NCI-H2227 (cell line): ENCODE measurements around the gene PITX2.
A peak's percentile ranks its signal among the peaks of the same experiment; 100 is the strongest.

Experiments
- DNase-seq: peaks from one replicate; lab custom pipeline; 2025; ENCODE audit not compliant: unreplicated experiment; lab: John Stamatoyannopoulos, UW

Gene PITX2

GRCh38 chr4:110636680-110637407 lies 14.0 kb upstream of the PITX2 start:
- DNase-seq: peak; percentile 8

- DNase-seq: no peak
These were observed 13.3 kb upstream of the PITX2 start for GRCh38 chr4:110636171-110636679.

GRCh38 chr4:110635163-110635865 lies 12.4 kb upstream of the PITX2 start:
- DNase-seq: no peak

DNA sequence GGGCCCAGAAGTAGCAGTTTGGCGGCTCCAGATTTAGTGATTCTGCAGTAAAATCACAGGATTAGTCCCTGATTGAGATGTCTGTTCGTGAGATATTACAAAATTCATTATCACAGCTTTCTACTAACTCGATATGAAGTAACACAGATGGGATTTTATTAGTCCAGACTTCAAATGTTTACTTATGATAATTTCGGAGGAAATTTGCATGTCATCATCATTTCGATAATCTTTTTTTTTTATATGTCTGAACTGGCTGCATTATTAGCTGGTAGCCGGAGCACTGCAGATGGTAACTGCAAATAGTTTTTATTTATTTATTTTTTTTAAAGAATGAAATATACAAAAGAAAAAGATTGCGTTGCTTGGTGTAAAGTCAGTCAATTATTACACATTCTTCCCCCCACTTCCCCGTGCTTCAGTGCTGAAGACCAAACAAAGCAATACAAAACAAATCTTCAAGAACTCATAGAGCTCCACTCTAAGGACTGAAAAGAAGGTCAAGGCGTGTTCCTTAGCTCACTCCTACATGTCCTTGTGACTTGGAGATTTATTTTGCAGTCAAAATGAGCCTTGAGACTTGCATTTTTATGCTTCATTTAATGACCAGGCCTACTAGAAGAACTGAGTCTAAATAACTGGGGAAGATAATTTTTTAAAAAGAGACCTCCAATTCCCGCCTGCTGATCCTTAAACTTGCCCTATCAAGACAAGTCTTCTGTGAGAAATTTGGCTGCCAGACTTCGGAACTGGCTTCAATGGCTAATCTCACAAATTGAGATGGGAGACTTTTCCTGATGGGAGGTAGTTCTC lies 11.7 kb upstream of the PITX2 start:
- DNase-seq: no peak

GRCh38 chr4:110633358-110634341 lies 10.8 kb upstream of the PITX2 start:
- no peak for DNase-seq

DNA sequence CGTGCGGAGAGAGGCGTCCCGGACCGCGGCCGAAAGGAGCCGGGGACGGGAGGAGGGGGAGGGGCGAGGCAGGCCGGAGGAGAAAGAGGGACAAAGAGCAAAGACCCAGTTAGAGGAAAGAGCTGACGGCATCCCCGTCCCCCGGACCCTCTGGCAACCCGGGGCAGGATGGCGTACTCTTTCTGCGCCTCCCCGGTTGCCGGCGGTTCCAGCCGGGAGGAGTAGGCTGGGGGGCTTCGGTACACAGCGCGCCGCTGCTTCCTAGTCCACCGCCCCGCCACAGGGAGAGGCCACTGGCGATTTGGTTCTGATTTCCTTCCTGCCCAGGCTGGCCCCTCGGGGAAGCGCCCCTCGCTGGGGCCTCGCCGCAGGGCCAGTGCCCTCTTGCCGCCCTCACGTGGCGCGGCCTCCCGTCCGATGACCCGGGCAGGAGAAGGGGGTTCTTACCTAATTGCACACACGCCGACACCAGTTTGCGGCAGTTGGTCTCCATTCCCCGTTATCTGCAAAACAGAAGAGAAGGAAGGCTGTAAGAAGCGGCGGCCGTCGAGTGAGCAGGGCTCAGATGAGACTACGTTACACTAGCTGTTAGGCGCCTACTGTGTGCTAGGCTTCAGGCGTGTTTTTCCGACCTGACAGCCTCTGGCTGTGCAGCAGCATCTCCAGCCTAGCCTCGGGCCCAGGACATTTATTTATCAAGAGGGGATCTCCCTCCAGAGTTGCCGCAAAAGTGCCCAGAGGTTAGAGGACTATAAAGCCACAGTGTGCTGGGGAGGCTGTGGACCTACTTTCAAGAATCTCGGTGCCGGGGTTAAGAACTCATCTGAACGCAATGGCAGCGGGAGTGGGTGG lies 9.9 kb upstream of the PITX2 start:
- DNase-seq: no peak

GRCh38 chr4:110631584-110632505 lies 9.0 kb upstream of the PITX2 start:
- peak; percentile 76 for DNase-seq

DNA sequence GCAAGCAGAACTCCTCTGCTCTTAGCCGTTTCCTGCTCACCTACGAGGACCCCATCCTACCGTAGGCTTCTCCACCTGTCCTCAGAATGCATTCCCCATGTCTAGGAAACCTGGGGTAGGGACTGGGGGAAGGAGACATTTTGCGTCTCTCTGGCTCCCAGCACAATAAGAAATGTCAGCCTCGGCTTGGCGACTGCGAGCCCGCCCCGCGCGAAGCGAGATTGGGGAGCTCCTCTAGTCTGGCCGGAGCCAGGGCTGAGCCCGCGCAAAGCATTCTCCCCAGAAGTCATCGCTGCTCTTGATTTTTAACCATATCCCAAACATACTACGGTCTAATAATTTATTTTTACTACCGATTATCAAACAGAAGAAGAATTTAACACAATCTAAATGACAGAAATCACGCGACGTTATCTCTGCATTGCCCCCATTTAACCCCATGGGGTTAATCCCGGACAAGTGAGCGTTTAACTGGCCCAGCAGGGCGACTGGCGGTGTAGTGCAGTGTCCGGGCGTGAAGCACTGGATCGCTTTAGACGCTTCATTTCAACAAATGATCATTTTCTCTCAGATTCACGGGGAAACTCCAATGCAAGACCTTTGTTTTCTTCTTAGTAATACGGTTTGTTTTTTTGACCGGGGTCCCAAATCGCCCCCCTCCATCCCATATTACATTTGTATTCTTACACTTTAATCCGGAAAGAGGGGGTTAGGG lies 8.0 kb upstream of the PITX2 start:
- no peak for DNase-seq

DNA sequence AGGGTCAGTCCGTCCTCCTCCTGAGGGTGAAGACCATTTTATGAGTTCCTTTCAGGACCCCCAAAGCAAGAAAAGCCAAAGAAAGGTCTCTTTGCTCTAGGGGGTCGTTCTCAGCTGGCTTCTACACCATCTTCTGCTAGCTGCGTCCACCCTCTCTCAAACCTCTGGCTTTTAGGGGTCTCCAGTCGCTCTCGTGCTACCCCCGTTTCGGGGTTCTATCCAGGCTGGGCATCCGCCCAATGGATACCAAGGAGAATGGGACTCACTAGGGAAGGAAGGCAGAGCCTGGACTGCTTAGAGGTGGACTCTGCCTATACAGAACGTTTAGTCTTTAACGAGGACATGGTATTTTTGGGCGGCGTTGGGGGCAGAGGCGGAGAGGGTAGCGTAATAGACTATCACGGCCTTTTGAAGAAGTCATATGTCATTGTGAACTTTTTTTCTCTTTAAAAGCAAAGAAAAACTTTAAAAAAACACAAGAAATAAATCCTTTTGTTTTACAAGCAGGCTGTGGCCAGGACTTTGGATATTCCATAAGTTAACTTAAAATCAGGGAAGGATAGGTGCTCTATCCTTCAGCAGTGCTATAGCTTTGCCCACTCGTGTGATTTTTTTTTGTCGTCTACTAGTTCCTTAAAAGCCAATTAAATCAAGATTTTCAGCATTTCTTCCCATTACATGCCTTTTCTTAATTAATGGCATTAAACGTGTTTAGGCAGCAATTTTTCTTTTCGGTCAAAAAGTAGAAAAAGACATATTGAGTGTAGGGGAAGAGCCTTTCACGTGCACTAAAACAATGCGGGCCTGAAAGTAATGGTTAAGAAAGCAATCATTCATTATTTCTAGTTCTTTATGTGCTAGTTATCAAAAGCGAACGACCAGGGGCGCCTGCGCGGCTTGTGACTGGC lies 7.2 kb upstream of the PITX2 start:
- no peak for DNase-seq

DNA sequence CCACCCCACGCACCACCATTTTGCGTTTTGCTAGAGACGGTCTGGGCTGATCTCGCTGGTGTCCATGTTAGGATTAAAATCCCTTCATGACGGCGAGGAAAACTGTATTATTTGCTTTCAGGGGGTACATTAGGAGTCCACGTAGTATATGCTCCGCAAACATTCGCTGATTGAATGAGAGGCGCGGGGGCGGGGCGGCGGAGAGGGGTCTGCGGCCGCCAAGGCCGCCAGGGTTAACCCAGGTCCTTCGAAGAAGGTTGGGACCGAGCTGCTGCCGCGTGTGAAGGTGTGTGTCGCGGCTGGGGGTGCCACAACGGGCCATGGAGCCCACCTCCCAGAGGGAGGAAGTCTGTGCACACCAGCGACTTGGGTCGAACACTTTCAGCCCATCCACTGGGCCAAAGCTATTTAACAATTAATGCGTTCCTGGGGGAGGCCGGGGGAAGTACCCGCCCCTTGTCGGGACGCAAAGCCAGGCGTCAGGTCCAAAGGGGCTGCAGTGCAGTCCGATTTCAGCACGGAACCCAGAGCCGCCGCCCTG lies 6.4 kb upstream of the PITX2 start:
- DNase-seq: no peak

- no peak for DNase-seq
These were observed 5.9 kb upstream of the PITX2 start for GRCh38 chr4:110628663-110629213.

DNA sequence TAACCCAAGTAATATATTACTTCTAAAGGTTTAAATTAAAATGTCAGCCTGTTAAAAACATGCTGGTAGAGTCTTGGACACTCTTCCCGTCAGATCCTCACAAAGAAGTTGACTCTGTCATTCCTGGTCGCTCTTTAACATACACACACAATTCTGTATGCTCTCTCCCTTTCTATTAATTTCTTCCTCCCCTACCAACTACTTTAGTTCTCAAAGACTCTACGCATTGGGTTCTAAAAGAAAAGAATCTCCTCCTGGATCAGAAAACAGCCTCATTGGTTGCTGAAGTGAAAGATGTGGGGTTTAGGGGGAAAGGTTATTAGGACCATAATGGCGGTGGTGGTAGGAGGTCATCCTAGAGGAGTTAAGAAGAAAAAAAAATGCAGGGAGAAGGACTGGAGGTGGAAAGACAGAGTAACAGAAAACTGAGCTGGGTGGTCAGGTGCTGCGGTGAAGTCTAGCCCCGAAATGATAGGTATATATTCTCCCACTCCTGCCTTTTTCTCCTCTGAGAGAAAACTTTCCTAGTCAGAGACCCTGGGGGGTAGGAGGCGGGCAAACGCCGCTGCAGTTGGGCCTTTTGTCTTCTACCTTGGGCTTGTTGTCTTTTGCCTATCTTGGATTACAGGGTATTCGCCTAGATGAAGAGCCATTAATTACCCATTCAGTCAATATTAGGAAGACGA lies 5.2 kb upstream of the PITX2 start:
- no peak for DNase-seq

DNA sequence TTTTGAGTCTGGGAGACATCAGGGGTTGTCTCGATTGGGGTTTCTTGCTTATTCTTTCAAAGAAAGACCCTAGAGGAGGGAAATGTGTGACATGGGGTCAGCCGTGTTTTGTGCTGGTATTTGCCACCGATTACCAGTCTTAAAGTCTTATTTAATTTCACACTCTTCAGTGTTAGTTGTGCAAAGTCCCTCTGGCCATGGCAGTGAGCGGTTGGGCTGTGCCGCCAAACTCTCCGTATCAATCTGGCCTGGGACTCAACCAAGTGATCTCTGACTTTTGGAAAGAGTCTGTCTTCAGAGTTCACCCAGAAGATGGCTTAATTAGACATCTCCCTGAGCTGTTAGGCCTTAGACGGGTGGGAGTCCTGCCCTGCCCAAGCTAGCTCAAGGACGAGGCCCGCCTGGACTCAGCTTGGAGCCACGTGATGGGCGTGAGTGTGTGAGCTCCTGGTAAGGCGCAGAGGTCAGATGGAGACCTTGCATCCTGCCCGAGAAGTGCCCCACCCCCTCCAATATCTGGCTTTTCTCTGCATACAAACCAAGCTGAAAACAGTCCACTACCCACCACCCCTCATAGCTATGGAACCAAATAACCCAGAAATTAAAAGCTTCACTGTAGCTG lies 3.8 kb upstream of the PITX2 start:
- no peak for DNase-seq

GRCh38 chr4:110625576-110626257 lies 2.8 kb upstream of the PITX2 start:
- no peak for DNase-seq
